ENCODE results near the gene ACOT13. TPM values are rescaled to one million over a fixed set of nuclear protein-coding genes. Genes with fewer than 3 reads are reported as not detected.
"Not testable (repeated sequence)": the region's sequence is repeated elsewhere in the genome, so short reads cannot be mapped to it uniquely, and the experiment has no call there.

Gene ACOT13
- total and polyA plus RNA-seq, 2 donors (not counting 1 experiment from before 2014, with no cell fraction given) = 3.6 to 6.6 TPM

DNA sequence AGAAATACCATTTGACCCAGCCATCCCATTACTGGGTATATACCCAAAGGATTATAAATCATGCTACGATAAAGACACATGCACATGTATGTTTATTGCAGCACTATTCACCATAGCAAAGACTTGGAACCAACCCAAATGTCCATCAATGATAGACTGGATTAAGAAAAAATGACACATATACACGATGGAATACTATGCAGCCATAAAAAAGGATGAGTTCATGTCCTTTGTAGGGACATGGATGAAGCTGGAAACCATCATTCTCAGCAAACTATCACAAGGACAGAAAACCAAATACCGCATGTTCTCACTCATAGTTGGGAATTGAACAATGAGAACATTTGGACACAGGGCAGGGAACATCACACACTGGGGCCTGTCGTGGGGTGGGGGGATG is 4.2 kb downstream of the ACOT13 start:
- CTCF ChIA-PET; H3K27ac Mint-ChIP-seq; H4K20me1 ChIP-seq (ENCODE audit: control insufficient read depth, insufficient read depth, low read length, poor library complexity, severe bottlenecking); H3K4me2 ChIP-seq (replicated peaks; ENCODE audit: low read depth, low read length, poor library complexity, severe bottlenecking); H3K9me3 Mint-ChIP-seq (ENCODE audit: insufficient read depth); H3K4me3 Mint-ChIP-seq; H3K36me3 ChIP-seq (replicated peaks in 1 of 2; ENCODE audit: control extremely low read depth in 1 of 2, control insufficient read depth in 1 of 2, extremely low read depth in 1 of 2, insufficient read depth in 2 of 2, low read length in 1 of 2); H3K9ac ChIP-seq (ENCODE audit: low read length); DNase-seq; H3K27me3 ChIP-seq (replicated peaks in 1 of 4; ENCODE audit: control extremely low read depth in 1 of 4, control insufficient read depth in 3 of 4, insufficient read depth in 4 of 4, low read length in 3 of 4); H3K4me3 ChIP-seq (ENCODE audit: control extremely low read depth in 1 of 5, extremely low read depth in 1 of 5, insufficient read depth in 1 of 5, low read depth in 2 of 5, low read length in 4 of 5); H3K27ac ChIP-seq (ENCODE audit: low read length in 2 of 2); H2AFZ ChIP-seq (ENCODE audit: insufficient read depth, low read depth, low read length, poor library complexity, severe bottlenecking); H3K27me3 Mint-ChIP-seq; ATAC-seq (ENCODE audit: low read depth); intact Hi-C loops (cut with micrococcal nuclease): not testable (repeated sequence)
- H3K79me2 ChIP-seq (ENCODE audit: control insufficient read depth, insufficient read depth, low read length) = peaks cover 19% of the 10 kb centered on the region
- peaks cover 22% of the 10 kb centered on the region for H3K4me1 Mint-ChIP-seq
- POLR2A ChIA-PET = interaction anchor here (0.6 kb wide), 1 partner anchor 46 kb away, joined by 3 read pairs; no protein-coding TSS in a partner anchor
- H3K4me1 ChIP-seq (ENCODE audit: control insufficient read depth in 2 of 2, insufficient read depth in 2 of 2, low read length in 2 of 2) = peaks cover 6 to 11% of the 10 kb centered on the region in 2 donors
- H3K9me3 ChIP-seq (ENCODE audit: control extremely low read depth in 1 of 3, control insufficient read depth in 2 of 3, insufficient read depth in 1 of 3, low read length in 2 of 3) = peaks cover 0 to 15% (median 8%) of the 10 kb centered on the region in 3 donors
- 100% methylated on average over 1 of the region's 4 CpGs for WGBS (ENCODE audit: insufficient coverage)

DNA sequence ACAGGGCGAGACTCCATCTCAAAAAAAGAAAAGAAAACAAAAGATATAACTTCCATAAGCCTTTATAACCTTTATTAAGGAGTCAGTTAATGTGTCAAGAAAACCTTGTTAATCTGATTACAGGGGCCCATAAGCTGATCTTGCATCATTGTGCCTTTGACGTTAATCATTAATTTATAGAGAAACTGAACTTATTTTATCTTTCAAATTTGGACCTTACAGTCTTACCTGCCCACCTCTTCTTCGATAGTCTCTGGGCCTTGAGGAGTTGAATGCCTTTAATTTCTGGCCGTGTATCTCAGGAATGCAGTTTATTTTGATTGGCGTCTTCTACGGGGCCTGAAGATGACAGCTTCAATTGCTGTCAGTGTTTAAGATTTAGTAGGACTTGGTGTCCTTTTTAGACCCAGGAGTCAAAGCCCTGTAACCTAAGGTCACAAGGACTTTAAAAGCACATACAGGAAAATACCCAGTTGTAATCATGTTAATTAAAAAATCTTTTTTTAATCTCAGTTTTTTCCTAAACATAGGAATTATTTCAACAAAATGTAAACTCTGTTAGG is 5.8 kb downstream of the ACOT13 start:
- Histone ChIP-seq H3K4me1 (ENCODE audit: control insufficient read depth in 2 of 2, insufficient read depth in 2 of 2, low read length in 2 of 2) (peaks cover 2 to 5% of the 10 kb centered on the region in 2 donors), H3K4me3 (ENCODE audit: control extremely low read depth in 1 of 5, extremely low read depth in 1 of 5, insufficient read depth in 1 of 5, low read depth in 2 of 5, low read length in 4 of 5) (no peak overlapping the region), H3K9ac (ENCODE audit: low read length) (no peak overlapping the region), H3K27ac (ENCODE audit: low read length in 2 of 2) (no peak overlapping the region), H3K4me2 (replicated peaks; ENCODE audit: low read depth, low read length, poor library complexity, severe bottlenecking) (no peak overlapping the region), H3K79me2 (ENCODE audit: control insufficient read depth, insufficient read depth, low read length) (peaks cover 5% of the 10 kb centered on the region), H3K36me3 (replicated peaks in 1 of 2; ENCODE audit: control extremely low read depth in 1 of 2, control insufficient read depth in 1 of 2, extremely low read depth in 1 of 2, insufficient read depth in 2 of 2, low read length in 1 of 2) (no peaks in the 10 kb centered on the region), H2AFZ (ENCODE audit: insufficient read depth, low read depth, low read length, poor library complexity, severe bottlenecking) (no peak overlapping the region), H3K9me3 (ENCODE audit: control extremely low read depth in 1 of 3, control insufficient read depth in 2 of 3, insufficient read depth in 1 of 3, low read length in 2 of 3) (peaks cover 0 to 15% (median 8%) of the 10 kb centered on the region in 3 donors), H4K20me1 (ENCODE audit: control insufficient read depth, insufficient read depth, low read length, poor library complexity, severe bottlenecking) (no peaks in the 10 kb centered on the region), H3K27me3 (replicated peaks in 1 of 4; ENCODE audit: control extremely low read depth in 1 of 4, control insufficient read depth in 3 of 4, insufficient read depth in 4 of 4, low read length in 3 of 4) (no peaks in the 10 kb centered on the region)
- H3K27me3 Mint-ChIP-seq = no peaks in the 10 kb centered on the region
- CTCF ChIA-PET = no interaction called here
- intact Hi-C loops (cut with micrococcal nuclease) = no loop called here
- no peak overlapping the region for H3K27ac Mint-ChIP-seq
- WGBS (ENCODE audit: insufficient coverage) = 81% methylated on average over 2 of the region's 6 CpGs
- peaks cover 4% of the 10 kb centered on the region for H3K9me3 Mint-ChIP-seq (ENCODE audit: insufficient read depth)
- ATAC-seq (ENCODE audit: low read depth) = no peak
- POLR2A ChIA-PET = no interaction called here
- no peak for TF ChIP-seq EZH2 (IDR thresholded peaks at IDR 0.05; ENCODE audit: borderline replicate concordance, insufficient read depth, low read depth, low read length, poor library complexity, severe bottlenecking)
- TF ChIP-seq, protein P1, sequence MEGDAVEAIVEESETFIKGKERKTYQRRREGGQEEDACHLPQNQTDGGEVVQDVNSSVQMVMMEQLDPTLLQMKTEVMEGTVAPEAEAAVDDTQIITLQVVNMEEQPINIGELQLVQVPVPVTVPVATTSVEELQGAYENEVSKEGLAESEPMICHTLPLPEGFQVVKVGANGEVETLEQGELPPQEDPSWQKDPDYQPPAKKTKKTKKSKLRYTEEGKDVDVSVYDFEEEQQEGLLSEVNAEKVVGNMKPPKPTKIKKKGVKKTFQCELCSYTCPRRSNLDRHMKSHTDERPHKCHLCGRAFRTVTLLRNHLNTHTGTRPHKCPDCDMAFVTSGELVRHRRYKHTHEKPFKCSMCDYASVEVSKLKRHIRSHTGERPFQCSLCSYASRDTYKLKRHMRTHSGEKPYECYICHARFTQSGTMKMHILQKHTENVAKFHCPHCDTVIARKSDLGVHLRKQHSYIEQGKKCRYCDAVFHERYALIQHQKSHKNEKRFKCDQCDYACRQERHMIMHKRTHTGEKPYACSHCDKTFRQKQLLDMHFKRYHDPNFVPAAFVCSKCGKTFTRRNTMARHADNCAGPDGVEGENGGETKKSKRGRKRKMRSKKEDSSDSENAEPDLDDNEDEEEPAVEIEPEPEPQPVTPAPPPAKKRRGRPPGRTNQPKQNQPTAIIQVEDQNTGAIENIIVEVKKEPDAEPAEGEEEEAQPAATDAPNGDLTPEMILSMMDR (IDR thresholded peaks at IDR 0.05) = no peak
- H3K4me1 Mint-ChIP-seq = peaks cover 6% of the 10 kb centered on the region
- no peak overlapping the region for H3K4me3 Mint-ChIP-seq
- no peak for DNase-seq
